H1 (cell line): ENCODE data around the gene ENDOU. TPM values are rescaled to one million over a fixed set of nuclear protein-coding genes. Genes with fewer than 3 reads are reported as not detected.

Experiments
- BACH1 ChIP-seq: IDR thresholded peaks from 2 replicates; pipeline ENCODE4 v1.6.1; 2012; ENCODE audit warnings: low read length, improper control_type of control experiment
- EGR1 ChIP-seq: IDR thresholded peaks from 2 replicates; pipeline ENCODE4 v1.6.1; 2011; ENCODE audit warnings: low read depth, low read length, borderline replicate concordance
- POU5F1 ChIP-seq: IDR thresholded peaks from 2 replicates; pipeline ENCODE4 v1.6.1; 2011; ENCODE audit warnings: low read depth, mild to moderate bottlenecking, low read length, moderate library complexity
- SUZ12 ChIP-seq: fragments of 200-600 bp; sonication (generic); IDR thresholded peaks from 2 replicates; pipeline ENCODE4 v1.6.1; 2012; ENCODE audit warnings: mild to moderate bottlenecking, inconsistent platforms, low read length, moderate library complexity, mixed read lengths
- TBP ChIP-seq: IDR thresholded peaks from 2 replicates; pipeline ENCODE4 v1.6.1; 2011; ENCODE audit warnings: low read depth, low read length, improper control_type of control experiment
- polyA plus RNA-seq, 7 experiments: library from polyadenylated mRNA; depleted of rRNA in 3 of 7; stranded (reverse) in 5 of 7; unstranded in 2 of 7; fragments of >200 nt in 5 of 7; fragments of 200-250 nt in 2 of 7; gene quantifications; 1 replicate in 5 of 7; 2 replicates in 1 of 7; 4 replicates in 1 of 7; pipeline versions ENCODE4 v1.2.1 to v1.2.3, GENCODE V29; 2011 to 2013; ENCODE audit warnings: missing spikeins in 2 of 7, mixed read lengths in 2 of 7
- total RNA-seq: library from RNA; stranded (reverse); fragmentation: NEBNext Ultra II Directional; extraction: Animal tissue kit (Norgen Biotek cat#: 25700); gene quantifications from 2 replicates; pipeline ENCODE4 v1.2.1, GENCODE V29; 2021

Gene ENDOU
- total and polyA plus RNA-seq, 2 of the 8 experiments (the other 6 are each of a cell fraction or from before 2014, with no cell fraction given) = not detected

DNA sequence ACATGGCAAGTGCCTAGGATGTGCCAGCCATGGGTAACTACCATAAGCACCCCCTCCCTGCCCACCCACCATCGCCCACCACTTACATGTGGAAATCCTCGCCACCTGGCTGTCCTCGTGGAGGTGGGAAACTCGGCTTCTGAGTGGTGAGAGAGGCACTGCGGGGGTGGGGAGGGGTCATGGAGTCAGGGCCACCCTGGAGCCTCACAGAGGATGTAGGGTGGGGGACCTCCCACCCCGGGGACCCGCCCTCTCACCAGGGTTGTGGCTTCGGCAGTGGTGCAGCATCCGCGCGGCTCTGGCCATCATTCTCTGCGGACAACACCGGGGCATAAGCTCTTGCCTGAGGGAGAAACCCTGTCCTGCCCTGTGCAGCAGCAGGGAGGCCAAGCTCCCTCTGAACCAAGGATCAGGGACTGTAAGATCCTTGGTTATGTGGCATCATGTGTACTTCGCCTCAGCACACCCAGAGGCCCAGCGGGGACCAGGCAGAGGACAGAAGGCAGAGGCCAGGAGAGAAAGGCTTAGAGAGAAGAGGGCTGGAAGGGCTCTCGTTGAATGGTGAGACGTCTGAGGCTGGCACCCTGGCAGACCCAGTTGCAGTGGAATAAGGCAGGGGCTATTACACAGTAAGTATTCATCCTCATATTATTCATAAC lies 12.8 kb upstream of the ENDOU start (continued):
- TF ChIP-seq SUZ12 (no peak), BACH1 (no peak), POU5F1 (no peak), TBP (no peak), EGR1 (no peak)
- TF ChIP-seq, all 59 proteins: peak for 0
